GM19240 (cell line): ENCODE measurements around the gene FHL3.

Experiments
- DNase-seq: peaks from one replicate; pipeline ENCODE4 v3.0.0; 2011; ENCODE audit warnings: low spot score; ENCODE audit not compliant: insufficient read length

The FHL3 gene

GRCh38 chr1:38005195-38006007 lies at the start of gene FHL3:
Gene FHL3, minus strand, starts transcription at chr1:38005514. Its CDS starts 6,102 bp downstream, at chr1:37999412.
- DNase-seq: no peak

- DNase-seq: no peak
Measured at GRCh38 chr1:38053416-38054091, 48.2 kb upstream of the FHL3 start.

GRCh38 chr1:38052750-38053415 lies 47.6 kb upstream of the FHL3 start:
- DNase-seq: no peak

- no peak for DNase-seq
Measured at GRCh38 chr1:38051079-38051543, 45.8 kb upstream of the FHL3 start.

GRCh38 chr1:38050397-38051078 lies 45.2 kb upstream of the FHL3 start:
- DNase-seq: no peak

GRCh38 chr1:38047603-38048141 lies 42.4 kb upstream of the FHL3 start:
- DNase-seq: no peak

GRCh38 chr1:38046884-38047602 lies 41.7 kb upstream of the FHL3 start:
- peak; percentile 83 for DNase-seq

- no peak for DNase-seq
Measured at GRCh38 chr1:38046333-38046883, 41.1 kb upstream of the FHL3 start, which contains the start of gene POU3F1. Gene POU3F1, minus strand, starts transcription at chr1:38046793. Its CDS starts 50 bp downstream, at chr1:38046743.

- no peak for DNase-seq
Measured at GRCh38 chr1:38045401-38046332, 40.4 kb upstream of the FHL3 start.

GRCh38 chr1:38044221-38045215 lies 39.2 kb upstream of the FHL3 start:
- DNase-seq: no peak

GRCh38 chr1:38043036-38043747 lies 37.9 kb upstream of the FHL3 start:
- no peak for DNase-seq

GRCh38 chr1:38041936-38042834 lies 36.9 kb upstream of the FHL3 start:
- DNase-seq: no peak

- no peak for DNase-seq
Measured at GRCh38 chr1:38039331-38040088, 34.2 kb upstream of the FHL3 start.

GRCh38 chr1:38038861-38039260 lies 33.5 kb upstream of the FHL3 start:
- DNase-seq: no peak

- DNase-seq: no peak
Measured at GRCh38 chr1:38037221-38037939, 32.1 kb upstream of the FHL3 start.
